HG03442 (cell line): ENCODE measurements around the gene PRXL2A.
A peak's percentile ranks its signal among the peaks of the same experiment; 100 is the strongest.
"Not testable (repeated sequence)": the region's sequence is repeated elsewhere in the genome, so short reads cannot be mapped to it uniquely, and the experiment has no call there.

Source experiments
- ATAC-seq: cut with Tn5 transposase; IDR thresholded peaks from one replicate; pipeline ENCODE4 v1.9.1; 2021; ENCODE audit warnings: mild to moderate bottlenecking, moderate library complexity; ENCODE audit not compliant: unreplicated experiment

Gene PRXL2A

GRCh38 chr10:80410578-80411145 is 2.3 kb downstream of the PRXL2A start:
- ATAC-seq: no peak

- ATAC-seq: no peak
Observed at GRCh38 chr10:80411267-80411668, 2.9 kb downstream of the PRXL2A start.

- ATAC-seq: no peak
Observed at GRCh38 chr10:80411681-80412220, 3.4 kb downstream of the PRXL2A start.

DNA sequence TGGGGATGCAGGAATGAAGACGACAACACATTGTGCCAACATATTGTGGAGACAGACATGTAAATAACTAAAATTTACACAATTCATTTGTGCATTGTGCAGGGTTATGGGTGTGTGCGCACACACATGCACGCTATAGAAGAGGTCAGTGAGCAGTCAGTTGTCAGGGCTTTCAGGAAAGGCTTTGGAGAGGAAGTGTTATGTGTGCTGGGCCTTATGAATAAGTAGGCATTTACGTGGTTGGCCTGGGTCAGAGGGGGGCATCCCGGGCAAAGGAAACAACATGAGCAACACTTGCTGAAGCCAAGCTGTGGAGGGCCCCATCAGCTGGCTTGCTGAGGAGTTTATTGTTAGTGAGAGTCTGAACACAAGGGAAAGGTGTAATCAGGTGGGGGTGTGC is 4.1 kb downstream of the PRXL2A start:
- ATAC-seq: no peak

DNA sequence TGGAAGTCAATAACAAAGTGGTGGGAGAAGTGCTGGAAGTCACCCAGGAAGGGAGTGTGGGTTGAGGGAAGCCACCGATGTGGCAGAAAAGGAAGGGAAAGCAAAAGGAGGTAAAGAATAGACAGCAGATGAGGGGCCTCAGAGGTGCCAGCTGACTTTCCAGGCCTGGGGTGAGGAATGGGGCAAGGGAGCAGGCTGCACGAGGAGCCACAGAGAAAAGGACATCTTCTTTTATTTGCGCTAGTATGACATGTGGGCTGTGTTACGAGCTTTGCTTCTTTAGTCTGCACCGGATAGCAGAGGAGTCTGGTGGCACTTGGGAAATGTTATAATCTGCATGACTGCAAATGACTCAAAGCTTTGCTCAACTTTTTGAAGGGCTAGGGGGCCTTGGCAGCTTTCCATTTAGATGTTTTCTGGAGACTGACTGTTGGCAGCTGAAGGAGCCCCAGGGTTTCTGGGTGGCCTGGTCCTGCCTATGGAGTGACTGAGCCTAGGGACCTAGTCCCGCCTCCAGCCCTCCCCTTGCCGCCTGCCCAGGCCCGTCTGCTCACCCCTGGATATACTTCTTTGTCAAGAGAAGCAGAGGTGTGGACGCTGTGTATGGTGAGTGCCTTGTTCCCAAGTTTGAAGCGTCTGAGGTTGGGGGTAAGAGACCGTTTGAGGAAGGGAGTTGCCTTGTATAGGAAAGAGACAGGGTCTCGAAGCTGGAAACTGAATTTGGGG is 5.1 kb downstream of the PRXL2A start:
- no peak for ATAC-seq

DNA sequence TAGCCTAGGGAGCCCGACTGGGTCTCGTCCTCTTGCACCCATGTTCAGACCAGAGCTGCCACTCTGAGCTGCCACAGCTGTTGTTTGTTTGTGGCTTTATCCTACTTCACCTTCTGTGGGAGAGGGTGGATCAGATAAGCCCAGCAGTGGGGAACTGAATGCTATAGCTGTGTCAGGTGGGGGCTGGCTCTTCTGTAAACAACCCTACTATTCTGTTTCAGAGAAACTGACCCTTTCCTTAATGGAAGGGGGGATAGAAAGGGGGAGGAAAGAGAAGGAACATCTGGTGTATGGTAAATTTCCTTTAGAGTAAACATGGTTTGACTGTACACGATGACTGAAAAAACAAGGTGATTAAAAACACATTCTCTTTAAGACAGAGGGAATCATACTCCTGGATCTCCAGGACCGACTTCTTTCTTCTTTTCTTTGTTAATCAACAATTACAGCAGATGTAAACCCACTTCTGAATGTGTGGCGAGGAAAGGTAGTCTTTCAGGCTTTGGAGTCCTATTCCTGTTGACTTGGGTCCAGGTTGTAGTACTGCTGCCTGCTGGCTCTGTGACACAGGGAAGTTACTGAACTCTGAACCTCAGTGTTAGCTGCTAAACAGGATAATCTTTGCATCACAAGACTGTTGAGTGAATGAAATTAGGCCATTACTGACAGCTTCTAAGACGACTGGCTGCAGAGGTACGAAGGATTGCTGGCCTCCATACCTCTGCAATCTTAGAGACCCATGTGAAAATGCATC is 6.0 kb downstream of the PRXL2A start:
- ATAC-seq: no peak

GRCh38 chr10:80415734-80416478 is 7.6 kb downstream of the PRXL2A start:
- ATAC-seq: no peak

DNA sequence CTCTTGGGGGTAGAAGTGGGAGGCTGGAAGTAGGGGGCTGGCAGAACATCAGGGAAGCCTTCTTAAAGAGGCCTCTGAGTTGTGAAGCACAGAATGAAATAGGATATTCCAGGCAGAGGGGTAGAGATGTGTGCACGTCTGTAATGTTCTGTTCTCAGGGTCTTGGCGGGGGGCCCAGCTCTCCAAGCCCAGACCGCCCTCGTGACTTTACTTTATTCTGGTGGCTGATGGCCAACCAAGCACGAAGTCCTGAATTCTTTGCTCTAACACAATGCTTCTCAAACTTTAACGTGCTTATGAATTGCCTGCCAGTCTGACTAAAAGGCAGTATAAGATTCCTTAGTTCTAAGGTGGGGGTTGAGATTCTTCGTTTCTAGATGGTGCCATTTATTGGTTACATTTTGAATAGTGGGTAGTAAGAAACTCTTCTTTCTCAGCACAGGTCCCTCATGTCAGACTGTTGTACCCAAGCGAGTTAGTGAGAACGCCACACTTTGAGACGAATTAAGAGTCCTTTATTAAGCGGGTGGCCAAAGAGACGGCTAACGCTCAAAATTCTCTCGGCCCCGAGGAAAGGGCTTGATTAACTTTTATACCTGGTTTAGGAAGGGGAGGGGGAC is 8.2 kb downstream of the PRXL2A start:
- no peak for ATAC-seq

- ATAC-seq: not testable (repeated sequence)
Observed at GRCh38 chr10:80417256-80417655, 8.9 kb downstream of the PRXL2A start.

- ATAC-seq: peak; percentile 42
Observed at GRCh38 chr10:80421050-80421706, 12.8 kb downstream of the PRXL2A start.

DNA sequence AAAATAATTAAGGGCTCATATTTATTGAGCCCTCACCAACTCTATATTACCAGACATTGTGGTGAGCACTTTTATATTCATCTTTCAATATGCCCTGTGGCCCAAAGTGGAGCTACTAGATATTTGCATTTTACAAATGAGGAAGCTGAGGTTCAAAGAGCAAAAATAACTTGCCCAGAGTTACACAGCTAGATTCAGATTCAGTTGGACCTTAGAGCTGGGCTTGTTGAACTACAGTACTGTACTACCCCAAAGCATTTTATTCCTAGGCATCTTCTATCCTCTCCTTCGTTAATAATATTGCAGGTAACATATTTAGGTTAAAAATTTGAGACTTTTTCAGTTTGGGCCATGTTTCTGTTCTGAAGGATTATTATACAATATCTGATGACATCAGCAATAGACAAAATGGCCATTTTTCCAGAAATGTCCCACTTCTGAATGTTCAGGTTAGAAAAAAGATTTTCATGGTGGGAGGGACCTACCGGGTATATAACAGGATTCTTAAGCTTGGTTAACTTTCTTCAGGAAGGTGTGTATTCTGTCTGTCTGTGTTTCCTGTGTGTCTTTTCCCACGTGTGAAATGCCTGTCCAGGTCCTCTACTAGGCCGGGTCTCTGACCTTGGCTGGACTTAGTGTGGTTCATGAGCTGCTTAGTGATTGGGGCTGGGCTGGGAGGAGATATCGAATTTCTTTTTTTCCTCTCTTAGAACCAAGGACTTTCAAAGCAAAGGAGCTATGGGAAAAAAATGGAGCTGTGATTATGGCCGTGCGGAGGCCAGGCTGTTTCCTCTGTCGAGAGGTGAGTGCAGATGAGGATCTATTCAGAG is 13.6 kb downstream of the PRXL2A start:
- peak; percentile 90 for ATAC-seq

GRCh38 chr10:80425901-80426300 is 17.6 kb downstream of the PRXL2A start:
- no peak for ATAC-seq

DNA sequence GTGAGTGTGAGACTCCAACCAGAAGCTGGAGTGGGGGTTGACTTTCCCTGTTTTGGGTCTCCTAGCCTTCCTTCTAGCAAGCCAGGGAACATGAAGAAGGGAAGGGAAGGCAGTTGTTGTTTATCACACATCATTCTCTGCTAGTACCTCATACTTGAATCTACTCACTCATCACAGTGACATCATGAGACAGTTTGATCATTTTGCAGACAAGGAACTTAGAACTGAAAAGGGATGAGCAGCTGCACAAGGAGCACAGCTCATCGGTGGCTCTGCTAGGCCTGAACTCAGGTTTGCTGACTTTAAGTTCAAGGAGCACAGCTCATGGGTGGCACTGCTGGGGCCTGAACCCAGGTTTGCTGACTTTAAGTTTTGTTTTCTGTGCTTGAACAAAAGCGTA is 19.2 kb downstream of the PRXL2A start:
- ATAC-seq: no peak

GRCh38 chr10:80429521-80429973 is 21.2 kb downstream of the PRXL2A start:
- no peak for ATAC-seq

DNA sequence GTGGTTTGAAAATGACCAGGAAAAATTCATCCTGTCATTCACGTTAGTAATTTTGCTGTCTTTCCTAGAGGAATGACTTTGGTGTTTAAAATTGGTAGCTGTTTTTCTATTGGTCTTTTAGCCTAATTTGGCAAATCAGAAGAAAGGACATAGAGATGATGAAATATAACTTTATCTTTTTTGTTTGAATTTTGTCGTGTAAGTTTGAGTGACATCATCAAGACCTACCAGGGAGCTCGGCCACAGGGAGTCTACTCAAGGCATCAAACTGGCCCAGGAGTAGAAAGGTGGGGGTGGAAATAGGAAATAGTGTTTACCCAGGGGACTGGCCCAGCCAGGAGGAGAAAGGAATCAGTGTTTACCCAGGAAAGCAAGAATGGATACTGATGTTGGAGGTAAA is 24.8 kb downstream of the PRXL2A start:
- ATAC-seq: no peak

DNA sequence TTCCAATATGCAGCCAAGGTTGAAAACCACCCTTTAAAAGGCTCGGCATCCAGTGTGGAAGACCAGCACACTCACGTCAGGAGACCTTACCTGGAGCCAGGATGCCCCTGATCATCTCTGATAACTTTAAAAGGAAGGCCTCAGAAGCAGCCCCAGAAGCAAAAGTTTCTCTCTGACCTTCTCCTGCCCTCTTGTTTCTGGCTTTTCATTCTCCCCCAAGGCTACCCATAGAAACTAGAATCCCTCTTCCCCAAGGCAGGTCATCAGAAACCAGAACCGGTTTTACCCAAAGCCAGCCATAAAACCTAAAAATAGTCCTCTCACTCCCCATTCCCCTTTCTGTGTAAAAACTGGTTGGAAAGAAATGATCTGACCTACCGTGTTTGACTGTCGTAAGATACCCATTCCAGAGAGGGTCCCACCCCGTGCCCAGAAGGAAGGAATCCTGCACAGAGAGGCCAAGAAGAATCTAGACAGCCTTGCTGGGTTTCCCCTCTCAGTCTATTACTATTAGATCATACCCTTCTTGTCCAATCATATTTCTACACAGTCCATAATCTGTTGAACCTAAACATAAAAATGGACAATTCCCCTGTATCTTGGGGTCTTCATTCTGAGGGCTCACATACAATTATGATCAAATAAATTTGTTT is 28.2 kb downstream of the PRXL2A start:
- no peak for ATAC-seq

DNA sequence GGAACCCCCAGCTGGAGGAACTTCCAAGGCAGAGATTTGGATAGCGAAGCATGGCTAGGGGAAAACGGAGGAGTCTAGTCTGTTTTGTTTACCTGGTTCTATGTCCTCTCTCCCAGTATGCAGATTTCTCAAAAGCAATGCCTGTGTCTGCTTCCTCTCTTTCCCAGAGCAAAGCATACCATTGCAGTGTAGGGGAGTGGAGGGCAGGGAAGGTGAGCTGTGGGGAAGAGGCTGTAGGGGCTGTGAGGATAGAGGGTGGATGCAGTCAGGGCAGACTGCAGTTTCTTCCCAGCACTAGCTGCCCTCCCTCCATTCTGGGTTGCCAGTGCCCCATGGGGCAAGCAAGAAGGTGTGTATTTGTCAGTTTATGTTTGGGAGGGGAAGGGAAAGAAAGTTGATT is 28.9 kb downstream of the PRXL2A start:
- ATAC-seq: no peak

GRCh38 chr10:80441831-80442230 is 33.5 kb downstream of the PRXL2A start:
- ATAC-seq: no peak

DNA sequence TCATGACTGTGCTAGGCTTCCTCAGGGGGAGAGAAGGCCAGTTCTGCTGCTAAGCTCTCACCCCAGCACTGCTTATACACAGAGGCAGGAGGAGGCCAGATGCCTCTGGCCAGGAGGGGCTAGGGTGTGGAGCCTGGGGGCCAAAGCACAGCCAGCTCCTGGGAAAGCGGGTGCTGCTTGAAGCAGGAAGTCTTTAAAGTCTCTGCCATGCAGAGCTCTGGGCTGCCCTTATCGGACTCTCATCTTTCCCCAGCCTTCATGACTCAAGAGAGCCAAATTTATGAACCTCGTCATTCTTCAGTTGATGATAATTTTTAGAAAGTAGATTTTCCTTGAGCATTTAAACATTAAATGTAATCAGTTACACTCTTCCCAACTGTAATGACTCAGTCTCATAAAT is 34.5 kb downstream of the PRXL2A start:
- no peak for ATAC-seq
